Mesodermal cell (in vitro differentiated cells): ENCODE results near the gene TOR4A.

Experiments
- H3K27ac ChIP-seq: 2 replicates; pipeline ENCODE4 v1.7.0; 2013; ENCODE audit warnings: mild to moderate bottlenecking, low read depth, low read length, moderate library complexity; ENCODE audit not compliant: severe bottlenecking
- H3K36me3 ChIP-seq: 2 replicates; pipeline ENCODE4 v1.7.1; 2013; ENCODE audit warnings: mild to moderate bottlenecking, low read length, moderate library complexity; ENCODE audit not compliant: control insufficient read depth, insufficient read depth
- H3K4me1 ChIP-seq: one replicate; pipeline ENCODE4 v1.7.1; 2013; ENCODE audit warnings: mild to moderate bottlenecking, low read length; ENCODE audit not compliant: insufficient read depth, control insufficient read depth, poor library complexity, severe bottlenecking
- H3K4me3 ChIP-seq: 2 replicates; pipeline ENCODE4 v1.7.0; 2013; ENCODE audit warnings: low read length, control low read depth, mild to moderate bottlenecking; ENCODE audit not compliant: insufficient read depth, poor library complexity, severe bottlenecking; ENCODE audit errors: extremely low read depth
- H3K9me3 ChIP-seq: 2 replicates; pipeline ENCODE4 v1.7.1; 2013; ENCODE audit warnings: mild to moderate bottlenecking, low read length, moderate library complexity; ENCODE audit not compliant: control insufficient read depth
- WGBS, 2 experiments: methylation state at CpG; one replicate each; pipeline ENCODE4 v1.1.5; 2013; ENCODE audit warnings: missing lambda C conversion rate in 2 of 2; ENCODE audit not compliant: insufficient coverage in 2 of 2; 5-methylcytosine and 5-hydroxymethylcytosine counted together

Gene TOR4A

GRCh38 chr9:137293094-137293481 is 15.6 kb downstream of the TOR4A start:
- Histone ChIP-seq H3K27ac (no peak overlapping the region), H3K36me3 (no peaks in the 10 kb centered on the region), H3K4me3 (no peak overlapping the region), H3K4me1 (peaks cover 3% of the 10 kb centered on the region), H3K9me3 (no peaks in the 10 kb centered on the region)
- WGBS, 2 experiments, result 82 to 93% methylated on average over 12 of the region's 15 CpGs

GRCh38 chr9:137293482-137294090 is 16.1 kb downstream of the TOR4A start:
- 94 to 98% methylated on average over 25 to 27 of the region's 29 CpGs for WGBS, 2 experiments
- Histone ChIP-seq H3K27ac (no peak overlapping the region), H3K36me3 (no peaks in the 10 kb centered on the region)

GRCh38 chr9:137294091-137294680 is 16.7 kb downstream of the TOR4A start:
- no peaks in the 10 kb centered on the region for H3K9me3 ChIP-seq
- H3K4me3 ChIP-seq, result no peak overlapping the region
- H3K27ac ChIP-seq, result no peak overlapping the region
- no peaks in the 10 kb centered on the region for H3K36me3 ChIP-seq
- peaks cover 13% of the 10 kb centered on the region for H3K4me1 ChIP-seq
- WGBS, 2 experiments, result 80 to 84% methylated on average over 8 to 10 of the region's 11 CpGs

More at GRCh38 chr9:137293482-137294090, 16.1 kb downstream of the TOR4A start:
- H3K4me1 ChIP-seq, result peaks cover 8% of the 10 kb centered on the region
- no peak overlapping the region for H3K4me3 ChIP-seq
- H3K9me3 ChIP-seq, result no peaks in the 10 kb centered on the region

GRCh38 chr9:137294681-137295237 is 17.2 kb downstream of the TOR4A start:
- no peaks in the 10 kb centered on the region for H3K36me3 ChIP-seq
- 30 to 36% methylated on average over 33 to 35 of the region's 35 CpGs for WGBS, 2 experiments
- no peaks in the 10 kb centered on the region for H3K9me3 ChIP-seq
- H3K4me1 ChIP-seq, result peaks cover 19% of the 10 kb centered on the region
- no peak overlapping the region for H3K4me3 ChIP-seq
- H3K27ac ChIP-seq, result no peak overlapping the region

- Histone ChIP-seq H3K4me1 (peaks cover 25% of the 10 kb centered on the region), H3K4me3 (no peak overlapping the region), H3K27ac (no peak overlapping the region), H3K9me3 (no peaks in the 10 kb centered on the region), H3K36me3 (no peaks in the 10 kb centered on the region)
- WGBS, 2 experiments, result 2% methylated on average over 68 of the region's 76 CpGs
Measured at GRCh38 chr9:137295238-137295811, 17.8 kb downstream of the TOR4A start.

GRCh38 chr9:137295849-137296669 is 18.5 kb downstream of the TOR4A start:
- Histone ChIP-seq H3K27ac (no peak overlapping the region), H3K4me1 (peaks cover 27% of the 10 kb centered on the region), H3K4me3 (peak overlapping the region; percentile 11), H3K36me3 (no peaks in the 10 kb centered on the region), H3K9me3 (no peaks in the 10 kb centered on the region)
- 12 to 13% methylated on average over 44 to 48 of the region's 78 CpGs for WGBS, 2 experiments

GRCh38 chr9:137296670-137297664 is 19.4 kb downstream of the TOR4A start:
- Histone ChIP-seq H3K4me1 (peaks cover 27% of the 10 kb centered on the region), H3K27ac (no peak overlapping the region), H3K4me3 (no peak overlapping the region), H3K9me3 (no peaks in the 10 kb centered on the region), H3K36me3 (no peaks in the 10 kb centered on the region)
- 60 to 73% methylated on average over 16 to 19 of the region's 24 CpGs for WGBS, 2 experiments

GRCh38 chr9:137297966-137298365 is 20.4 kb downstream of the TOR4A start:
- 30 to 60% methylated on average over 2 to 7 of the region's 7 CpGs for WGBS, 2 experiments

GRCh38 chr9:137298401-137299202 is 21.1 kb downstream of the TOR4A start:
- H3K4me1 ChIP-seq, result peaks cover 27% of the 10 kb centered on the region
- 40 to 43% methylated on average over 22 to 23 of the region's 24 CpGs for WGBS, 2 experiments
- H3K4me3 ChIP-seq, result no peak overlapping the region
- H3K27ac ChIP-seq, result no peak overlapping the region
- H3K36me3 ChIP-seq, result no peaks in the 10 kb centered on the region
- no peaks in the 10 kb centered on the region for H3K9me3 ChIP-seq

More at GRCh38 chr9:137297966-137298365, 20.4 kb downstream of the TOR4A start:
- Histone ChIP-seq H3K27ac (no peak overlapping the region), H3K4me3 (no peak overlapping the region), H3K4me1 (peaks cover 27% of the 10 kb centered on the region), H3K36me3 (no peaks in the 10 kb centered on the region), H3K9me3 (no peaks in the 10 kb centered on the region)
